ENCODE data around the gene SOAT2.

GRCh38 chr12:53086361-53086760 is 16.9 kb upstream of the SOAT2 start:
- TF ChIP-seq EZH2 (IDR thresholded peaks at IDR 0.05) (no peak), POLR2AphosphoS5 (IDR thresholded peaks at IDR 0.05; ENCODE audit: borderline replicate concordance, low read depth, low read length) (no peak), FOXP2 (optimal IDR thresholded peaks at IDR 0.05; ENCODE audit: control extremely low read depth, extremely low read length, insufficient read depth) (no peak)

Measured in SK-N-MC (cell line).